Upper lobe of right lung (tissue), 1 donor: ENCODE measurements around the gene USP10. TPM values are rescaled to one million over a fixed set of nuclear protein-coding genes. Genes with fewer than 3 reads are reported as not detected.

Experiments
- ATAC-seq: fragments of 200-7000 bp; cut with Tn5 transposase; one replicate; pipeline ENCODE4 v1.9.1; 2020; ENCODE audit warnings: mild to moderate bottlenecking, moderate library complexity
- DNase-seq: peaks from one replicate; pipeline ENCODE4 v3.0.0-alpha.2; 2020
- H3K27ac ChIP-seq: fragments of 200-600 bp; one replicate; pipeline ENCODE4 v1.8.0; 2022
- H3K27me3 ChIP-seq: fragments of 200-600 bp; one replicate; pipeline ENCODE4 v1.8.0; 2022; ENCODE audit warnings: mild to moderate bottlenecking
- H3K36me3 ChIP-seq: fragments of 200-600 bp; one replicate; pipeline ENCODE4 v1.8.0; 2022
- H3K4me1 ChIP-seq: fragments of 200-600 bp; one replicate; pipeline ENCODE4 v1.8.0; 2022
- H3K4me3 ChIP-seq: fragments of 200-600 bp; one replicate; pipeline ENCODE4 v1.8.0; 2022; ENCODE audit warnings: mild to moderate bottlenecking
- H3K9me3 ChIP-seq: fragments of 200-600 bp; one replicate; pipeline ENCODE4 v1.8.0; 2022
- intact Hi-C: fragments of 100-400 bp; cut with DNase I; formaldehyde crosslinking; loops from one replicate; pipeline ENCODE4 v1.11.0; 2022
- total RNA-seq: library from RNA; stranded (reverse); fragmentation: NEBNext Ultra II Directional; extraction: Animal tissue kit (Norgen Biotek cat#: 25700); gene quantifications from one replicate; pipeline ENCODE4 v1.2.1, GENCODE V29; 2021
- TF ChIP-seq, protein P1 (sequence below): fragments of 200-600 bp; IDR thresholded peaks from one replicate; pipeline ENCODE4 v1.8.0; 2022; ENCODE audit warnings: antibody characterized with exemption
- donor health status: DM: no; HTN: yes; CAD: no; lungs with severe emphysema.

USP10 gene
- total RNA-seq, 1 donor from 2014 or later: 59.6 TPM

DNA sequence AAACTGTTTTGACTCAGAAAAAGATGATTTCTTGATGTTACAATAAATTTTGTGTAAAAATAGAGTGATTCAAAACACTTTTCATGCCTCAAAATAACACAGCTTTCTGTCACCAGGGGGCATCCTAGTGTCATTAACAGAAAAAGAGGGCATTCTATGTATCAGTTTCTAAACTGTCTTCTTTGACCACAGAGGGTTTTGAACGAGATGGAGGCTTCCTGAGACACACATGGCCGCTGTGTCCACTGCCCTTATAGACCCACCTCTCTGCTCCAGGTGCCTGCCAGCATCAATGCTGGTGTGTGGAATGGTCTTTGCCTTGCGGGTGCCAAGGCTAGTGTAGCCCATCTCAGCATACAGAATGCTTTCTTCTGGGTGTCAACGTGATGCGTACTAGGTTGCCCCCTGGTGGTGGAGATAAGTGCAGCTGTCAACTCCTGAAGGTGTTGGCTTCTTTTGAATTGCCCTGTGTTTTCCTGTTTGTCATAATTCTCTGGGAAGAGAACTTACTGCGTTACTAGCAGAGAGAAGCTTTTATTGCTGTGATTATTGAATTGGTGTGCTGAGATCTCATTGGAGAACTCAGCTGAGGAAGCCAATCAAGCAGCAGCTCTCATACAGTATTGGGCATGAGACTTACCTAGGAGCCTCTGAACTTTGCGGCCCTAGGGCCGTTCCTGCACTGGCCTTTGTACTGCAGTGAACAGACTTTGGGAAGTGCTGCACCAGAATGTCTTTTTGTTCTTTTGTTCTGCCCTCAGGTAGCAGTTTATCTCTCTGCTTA is 38.6 kb downstream of the USP10 start:
- H3K27ac ChIP-seq: no peak overlapping the region

DNA sequence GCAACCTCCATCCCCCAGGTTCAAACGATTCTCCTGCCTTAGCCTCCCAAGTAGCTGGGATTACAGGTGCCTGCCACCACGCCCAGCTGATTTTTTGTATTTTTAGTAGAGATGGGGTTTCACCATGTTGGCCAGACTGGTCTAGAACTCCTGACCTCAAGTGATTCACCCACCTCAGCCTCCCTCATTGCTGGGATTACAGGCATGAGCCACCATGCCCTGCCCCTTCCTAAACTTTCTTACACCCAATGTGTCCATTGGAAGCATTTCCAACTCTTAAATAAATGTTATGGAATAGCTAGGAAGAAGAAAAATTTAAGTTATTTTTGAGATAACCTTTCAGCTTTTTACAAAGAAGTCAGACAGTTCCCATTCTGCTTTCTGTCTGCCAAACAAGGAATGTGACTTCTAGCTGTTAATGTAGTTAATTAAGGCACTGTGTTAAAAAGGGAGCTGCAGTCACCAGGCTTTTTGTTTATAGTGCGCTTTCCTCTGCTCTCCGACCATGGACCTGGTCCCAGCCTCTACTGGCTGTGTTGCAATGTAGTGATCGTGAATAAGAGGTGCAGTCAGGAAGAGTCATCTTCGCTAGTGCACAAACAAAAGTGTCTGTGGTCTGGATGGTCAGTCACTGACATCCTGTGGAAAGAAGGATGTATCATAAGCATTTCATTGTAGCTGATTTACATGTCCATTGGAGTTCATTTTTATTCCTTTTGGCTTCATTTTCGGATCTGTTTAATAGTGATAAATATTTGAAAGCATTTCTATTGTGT is 39.7 kb downstream of the USP10 start:
- TF ChIP-seq, protein P1, sequence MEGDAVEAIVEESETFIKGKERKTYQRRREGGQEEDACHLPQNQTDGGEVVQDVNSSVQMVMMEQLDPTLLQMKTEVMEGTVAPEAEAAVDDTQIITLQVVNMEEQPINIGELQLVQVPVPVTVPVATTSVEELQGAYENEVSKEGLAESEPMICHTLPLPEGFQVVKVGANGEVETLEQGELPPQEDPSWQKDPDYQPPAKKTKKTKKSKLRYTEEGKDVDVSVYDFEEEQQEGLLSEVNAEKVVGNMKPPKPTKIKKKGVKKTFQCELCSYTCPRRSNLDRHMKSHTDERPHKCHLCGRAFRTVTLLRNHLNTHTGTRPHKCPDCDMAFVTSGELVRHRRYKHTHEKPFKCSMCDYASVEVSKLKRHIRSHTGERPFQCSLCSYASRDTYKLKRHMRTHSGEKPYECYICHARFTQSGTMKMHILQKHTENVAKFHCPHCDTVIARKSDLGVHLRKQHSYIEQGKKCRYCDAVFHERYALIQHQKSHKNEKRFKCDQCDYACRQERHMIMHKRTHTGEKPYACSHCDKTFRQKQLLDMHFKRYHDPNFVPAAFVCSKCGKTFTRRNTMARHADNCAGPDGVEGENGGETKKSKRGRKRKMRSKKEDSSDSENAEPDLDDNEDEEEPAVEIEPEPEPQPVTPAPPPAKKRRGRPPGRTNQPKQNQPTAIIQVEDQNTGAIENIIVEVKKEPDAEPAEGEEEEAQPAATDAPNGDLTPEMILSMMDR: no peak
- H3K4me1 ChIP-seq: peaks cover 35% of the 10 kb centered on the region
- no peak for ATAC-seq
- H3K27ac ChIP-seq: no peak overlapping the region
- no peak overlapping the region for H3K4me3 ChIP-seq
- no peak for DNase-seq
- no peaks in the 10 kb centered on the region for H3K36me3 ChIP-seq
- intact Hi-C loops: no loop called here
- no peaks in the 10 kb centered on the region for H3K27me3 ChIP-seq
- no peaks in the 10 kb centered on the region for H3K9me3 ChIP-seq

More for the DNA sequence above, 38.6 kb downstream of the USP10 start:
- Histone ChIP-seq H3K9me3 (no peaks in the 10 kb centered on the region), H3K4me1 (peaks cover 35% of the 10 kb centered on the region), H3K36me3 (peaks cover 11% of the 10 kb centered on the region), H3K27me3 (no peaks in the 10 kb centered on the region), H3K4me3 (no peak overlapping the region)
- TF ChIP-seq, protein P1: peak; percentile 90
- peak; percentile 73 for DNase-seq
- intact Hi-C loops: no loop called here
- ATAC-seq: peak; percentile 86

DNA sequence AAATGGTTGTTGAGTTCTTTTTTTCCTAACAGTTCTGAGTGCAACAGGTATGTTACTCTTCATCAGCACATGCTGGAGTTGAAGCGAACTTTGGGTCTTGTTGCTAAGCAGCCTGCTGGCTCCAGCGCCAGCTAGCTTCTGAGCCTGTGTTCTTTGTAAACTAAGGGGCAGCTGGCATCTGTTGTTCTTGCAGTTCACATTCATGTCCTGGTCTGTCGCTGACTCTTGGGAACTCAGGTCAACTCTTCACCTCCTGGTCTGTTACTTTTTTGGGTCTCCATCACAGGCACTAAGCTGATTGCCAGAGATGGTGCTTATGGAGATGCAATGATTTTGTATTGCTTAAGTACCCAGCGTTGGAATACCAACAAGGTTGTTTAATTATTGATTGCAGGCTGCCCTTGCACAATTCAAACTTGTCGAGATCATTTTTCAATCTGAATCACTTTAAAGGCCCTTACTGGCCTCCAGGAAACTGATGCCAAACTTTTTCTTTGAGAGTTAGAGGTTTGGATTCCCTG is 40.9 kb downstream of the USP10 start:
- TF ChIP-seq, protein P1: no peak
- H3K9me3 ChIP-seq: no peaks in the 10 kb centered on the region
- DNase-seq (no peak), ATAC-seq (no peak)
- no peak overlapping the region for H3K4me3 ChIP-seq
- peaks cover 9% of the 10 kb centered on the region for H3K36me3 ChIP-seq
- no peak overlapping the region for H3K27ac ChIP-seq
- intact Hi-C loops: no loop called here
- no peaks in the 10 kb centered on the region for H3K27me3 ChIP-seq
- peaks cover 35% of the 10 kb centered on the region for H3K4me1 ChIP-seq

DNA sequence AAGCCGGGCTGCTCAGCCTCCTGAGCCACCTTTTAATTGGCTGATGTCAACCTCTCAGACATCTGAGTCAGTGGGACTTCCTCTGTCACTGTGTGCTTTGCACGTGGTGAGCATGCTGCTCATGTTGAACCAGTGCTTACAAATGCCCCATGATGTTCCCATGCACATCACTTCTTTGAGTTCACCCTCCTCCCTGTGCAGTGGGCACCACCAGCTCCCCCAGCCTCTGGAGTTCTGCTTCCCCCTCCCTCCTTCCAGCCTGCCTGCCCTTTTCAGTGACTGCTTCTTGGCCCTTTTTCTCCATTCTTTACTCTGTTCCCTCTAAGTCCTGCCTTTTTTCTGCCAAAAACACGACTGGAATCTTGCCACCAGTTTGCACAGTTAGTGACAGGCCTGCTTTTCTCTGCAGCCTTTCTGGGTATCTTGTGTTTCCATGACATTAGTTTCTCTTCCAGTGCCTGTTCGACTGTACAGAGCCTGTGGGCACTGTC is 41.6 kb downstream of the USP10 start:
- ATAC-seq (peak; percentile 28), DNase-seq (no peak)
- Histone ChIP-seq H3K36me3 (peaks cover 14% of the 10 kb centered on the region), H3K27ac (no peak overlapping the region), H3K27me3 (no peaks in the 10 kb centered on the region), H3K4me3 (no peak overlapping the region), H3K4me1 (peaks cover 35% of the 10 kb centered on the region), H3K9me3 (no peaks in the 10 kb centered on the region)
- TF ChIP-seq, protein P1: no peak
- intact Hi-C loops: no loop called here

DNA sequence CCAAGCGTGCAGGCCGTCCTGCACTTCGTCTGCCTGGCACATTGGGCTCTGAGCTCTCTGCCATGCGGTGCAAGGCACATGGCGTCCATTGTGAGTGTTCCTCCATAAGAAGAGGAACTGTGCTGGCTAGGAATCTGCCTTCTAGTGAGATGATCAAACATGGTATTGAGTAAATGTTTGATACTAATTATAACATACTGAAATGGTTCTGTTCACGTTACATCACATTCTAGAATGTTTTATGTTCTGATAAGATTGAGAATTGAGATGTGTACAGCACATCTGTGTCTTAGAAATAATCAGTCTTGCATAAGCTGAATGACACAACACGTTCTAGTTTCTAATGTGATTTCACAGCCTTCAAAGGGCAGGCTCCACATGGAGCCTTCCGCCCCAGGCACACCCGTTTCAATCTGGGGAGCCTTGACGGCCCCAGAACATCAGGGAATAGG is 42.9 kb downstream of the USP10 start:
- no peaks in the 10 kb centered on the region for H3K9me3 ChIP-seq
- intact Hi-C loops: no loop called here
- no peak overlapping the region for H3K27ac ChIP-seq
- H3K36me3 ChIP-seq: peaks cover 21% of the 10 kb centered on the region
- DNase-seq: no peak
- ATAC-seq: peak; percentile 34
- H3K4me1 ChIP-seq: peaks cover 35% of the 10 kb centered on the region
- no peaks in the 10 kb centered on the region for H3K27me3 ChIP-seq
- TF ChIP-seq, protein P1: no peak
- H3K4me3 ChIP-seq: no peak overlapping the region
